IMR-90 (cell line): ENCODE results near the gene OTP. TPM values are rescaled to one million over a fixed set of nuclear protein-coding genes. Genes with fewer than 3 reads are reported as not detected.
A peak's percentile ranks its signal among the peaks of the same experiment; 100 is the strongest.

Experiments used
- ATAC-seq: fragments of 200-7000 bp; cut with Tn5 transposase; 2 replicates; pipeline ENCODE4 v1.9.1; 2020; ENCODE audit warnings: low read depth, mild to moderate bottlenecking, moderate library complexity
- BruUV-seq: library from RNA; stranded (reverse); fragments of 400-500 nt; replicated peaks from 2 replicates; lab custom pipeline; 2021; lab: Mats Ljungman, UMichigan
- CTCF ChIA-PET: fragments of 300-600 bp; formaldehyde crosslinking; extraction: SDS; loops from one replicate; lab custom pipeline; 2021; ENCODE audit warnings: antibody characterized with exemption; lab: Yijun Ruan, JAX
- POLR2A ChIA-PET: fragments of 300-600 bp; sonication (Branson Sonifier 250); formaldehyde crosslinking; loops from one replicate; lab custom pipeline; 2022; ENCODE audit warnings: antibody characterized with exemption; ENCODE audit not compliant: unreplicated experiment; lab: Charles Lee
- DNase-seq: peaks from one replicate; pipeline ENCODE4 v3.0.0; 2013
- H2AFZ ChIP-seq: replicated peaks from 2 replicates; pipeline ENCODE3; 2013; ENCODE audit warnings: low read length, mild to moderate bottlenecking; ENCODE audit not compliant: poor library complexity
- H2AK5ac ChIP-seq: 2 replicates; pipeline ENCODE4 v1.6.1; 2013; ENCODE audit warnings: low read depth, low read length, inconsistent platforms
- H2AK9ac ChIP-seq: replicated peaks from 2 replicates; pipeline ENCODE3; 2013; ENCODE audit warnings: mild to moderate bottlenecking, low read depth, low read length, moderate library complexity; ENCODE audit not compliant: poor library complexity
- H2BK120ac ChIP-seq: 2 replicates; pipeline ENCODE4 v1.6.1; 2013; ENCODE audit warnings: low read depth, low read length, inconsistent platforms
- H2BK15ac ChIP-seq: 3 replicates; pipeline ENCODE4 v1.6.1; 2013; ENCODE audit warnings: low read depth, low read length, inconsistent platforms
- H2BK20ac ChIP-seq: 2 replicates; pipeline ENCODE4 v1.6.1; 2013; ENCODE audit warnings: low read depth, mild to moderate bottlenecking, inconsistent platforms, low read length, moderate library complexity
- H2BK5ac ChIP-seq: 2 replicates; pipeline ENCODE4 v1.6.1; 2013; ENCODE audit warnings: mild to moderate bottlenecking, low read depth, low read length, inconsistent platforms; ENCODE audit not compliant: poor library complexity, severe bottlenecking
- H3K14ac ChIP-seq: replicated peaks from 2 replicates; pipeline ENCODE4 v1.6.1; 2013; ENCODE audit warnings: low read depth, low read length, inconsistent platforms
- H3K18ac ChIP-seq: 2 replicates; pipeline ENCODE4 v1.6.1; 2013; ENCODE audit warnings: low read depth, low read length, control low read depth
- H3K23ac ChIP-seq: 2 replicates; pipeline ENCODE4 v1.6.1; 2013; ENCODE audit warnings: low read depth, low read length, inconsistent platforms
- H3K27ac ChIP-seq: 2 replicates; pipeline ENCODE4 v1.5.1; 2013; ENCODE audit warnings: mild to moderate bottlenecking, control low read depth, low read length; ENCODE audit not compliant: insufficient read depth
- H3K27me3 ChIP-seq: 2 replicates; pipeline ENCODE4 v1.6.1; 2013; ENCODE audit warnings: low read length; ENCODE audit not compliant: control insufficient read depth, insufficient read depth
- H3K36me3 ChIP-seq: 2 replicates; pipeline ENCODE4 v1.6.1; 2013; ENCODE audit warnings: low read length, mixed read lengths; ENCODE audit not compliant: control insufficient read depth, insufficient read depth
- H3K4ac ChIP-seq: 2 replicates; pipeline ENCODE4 v1.6.1; 2013; ENCODE audit warnings: low read depth, low read length, inconsistent platforms
- H3K4me1 ChIP-seq: 2 replicates; pipeline ENCODE4 v1.6.1; 2013; ENCODE audit warnings: low read length, mixed read lengths; ENCODE audit not compliant: control insufficient read depth, insufficient read depth
- H3K4me2 ChIP-seq: 2 replicates; pipeline ENCODE4 v1.6.1; 2013; ENCODE audit warnings: low read depth, mild to moderate bottlenecking, control low read depth, low read length, moderate library complexity
- H3K4me3 ChIP-seq: 2 replicates; pipeline ENCODE4 v1.5.1; 2013; ENCODE audit warnings: low read depth, mild to moderate bottlenecking, control low read depth, low read length, moderate library complexity; ENCODE audit not compliant: insufficient read depth
- H3K56ac ChIP-seq: 2 replicates; pipeline ENCODE4 v1.6.1; 2013; ENCODE audit warnings: low read length, inconsistent platforms; ENCODE audit not compliant: insufficient read depth; ENCODE audit errors: extremely low read depth
- H3K79me1 ChIP-seq, 2 experiments: 2 replicates each; pipeline ENCODE4 v1.6.1; 2013; ENCODE audit warnings: low read length in 2 of 2, inconsistent platforms in 1 of 2, low read depth in 1 of 2
- H3K9ac ChIP-seq: 2 replicates; pipeline ENCODE4 v1.6.1; 2013; ENCODE audit warnings: low read depth, low read length, control low read depth
- H3K9me1 ChIP-seq: 2 replicates; pipeline ENCODE4 v1.6.1; 2013; ENCODE audit warnings: low read length, inconsistent platforms; ENCODE audit not compliant: insufficient read depth
- H3K9me3 ChIP-seq: 2 replicates; pipeline ENCODE4 v1.6.1; 2013; ENCODE audit warnings: low read length; ENCODE audit not compliant: control insufficient read depth, insufficient read depth
- H4K20me1 ChIP-seq: 2 replicates; pipeline ENCODE4 v1.6.1; 2013; ENCODE audit warnings: low read length, inconsistent platforms; ENCODE audit not compliant: insufficient read depth
- H4K5ac ChIP-seq: 2 replicates; pipeline ENCODE4 v1.6.1; 2013; ENCODE audit warnings: mild to moderate bottlenecking, low read depth, low read length, control low read depth
- H4K8ac ChIP-seq, 2 experiments: 2 replicates each; pipeline ENCODE4 v1.6.1; 2013; ENCODE audit warnings: low read depth in 2 of 2, low read length in 2 of 2, control low read depth in 1 of 2, inconsistent platforms in 1 of 2
- H4K91ac ChIP-seq: 2 replicates; pipeline ENCODE4 v1.6.1; 2013; ENCODE audit warnings: low read depth, low read length, inconsistent platforms; ENCODE audit not compliant: insufficient read depth
- CEBPB ChIP-seq: IDR thresholded peaks from 2 replicates; pipeline ENCODE4 v1.6.1; 2012; ENCODE audit warnings: low read depth, low read length, improper control_type of control experiment
- FOS ChIP-seq: fragments of 150-350 bp; IDR thresholded peaks from 2 replicates; pipeline ENCODE4 v1.6.1; 2016; ENCODE audit warnings: low read depth, low read length
- WGBS, 2 experiments: methylation state at CpG; one replicate each; pipeline versions ENCODE4 v1.1.5 to v1.1.7; 2013; ENCODE audit warnings: missing lambda C conversion rate in 2 of 2; ENCODE audit not compliant: insufficient read length in 1 of 2; ENCODE audit errors: extremely low coverage in 2 of 2; 5-methylcytosine and 5-hydroxymethylcytosine counted together
- dilution Hi-C: fragments of 300-500 bp; cut with HindIII; formaldehyde crosslinking; loops from one replicate; pipeline ENCODE4 v1.14.3; 2018; ENCODE audit warnings: low sequenced_read_pairs; ENCODE audit not compliant: unreplicated experiment
- in situ Hi-C: fragments of 300-500 bp; cut with MboI; formaldehyde crosslinking; loops from 3 replicates; pipeline ENCODE4 v1.14.3; 2019; ENCODE audit warnings: low sequenced_read_pairs, inconsistent platforms, mixed read lengths
- intact Hi-C: fragments of 100-400 bp; cut with micrococcal nuclease; formaldehyde crosslinking; loops from 2 replicates; pipeline ENCODE4 v1.10.0; 2022
- polyA plus RNA-seq, 3 experiments: library from polyadenylated mRNA; depleted of rRNA; stranded (reverse); fragments of >200 nt; gene quantifications; 2 replicates each; pipeline ENCODE4 v1.2.3, GENCODE V29; 2012; ENCODE audit warnings: low replicate concordance in 1 of 3
- total RNA-seq: library from RNA; depleted of rRNA; stranded (reverse); fragments of >200 nt; gene quantifications from 2 replicates; pipeline ENCODE4 v1.2.3, GENCODE V29; 2012

OTP gene
- total and polyA plus RNA-seq, 2 of the 4 experiments (the other 2 are of a cell fraction) = not detected

DNA sequence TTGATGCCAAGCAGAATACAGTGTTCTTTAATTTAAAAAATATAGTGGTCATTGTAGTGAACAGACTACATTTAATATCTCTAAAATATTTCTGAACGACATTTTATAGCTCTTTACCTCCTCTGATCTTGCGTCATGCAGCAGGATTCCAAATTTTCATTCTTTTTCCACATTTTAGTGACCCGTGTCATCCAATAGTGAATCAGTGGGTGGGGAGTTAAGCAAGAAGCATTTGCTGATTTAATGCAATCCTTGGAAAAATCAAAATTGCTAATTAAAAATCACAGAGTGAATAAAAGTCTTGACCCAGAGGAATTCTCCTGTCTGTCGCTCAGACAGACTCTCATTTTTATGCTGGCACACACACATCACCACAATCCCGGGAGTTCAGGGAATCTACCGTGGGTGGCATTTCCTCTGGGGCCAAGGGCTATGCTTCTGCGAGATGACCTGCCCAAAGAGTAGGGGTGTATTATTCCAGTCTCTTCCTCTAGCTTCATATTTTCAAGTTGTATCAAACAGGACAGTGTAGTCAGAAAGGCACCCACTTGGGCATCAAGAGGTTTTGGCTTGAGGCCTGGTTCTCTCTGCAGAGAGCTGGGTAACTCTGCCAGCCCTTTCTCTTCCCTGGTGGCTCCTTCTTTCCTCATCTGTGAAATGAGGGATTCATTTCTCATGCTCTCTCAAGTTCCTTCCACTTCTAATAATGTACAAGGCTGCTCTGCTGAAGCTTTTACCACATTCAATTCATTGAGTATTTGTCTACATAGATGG, 24.8 kb upstream of the OTP start:
- Histone ChIP-seq H3K27ac (no peak overlapping the region), H4K20me1 (no peaks in the 10 kb centered on the region), H3K4me2 (no peak overlapping the region), H3K56ac (no peak overlapping the region), H3K14ac (no peak overlapping the region), H3K79me1 (no peaks in the 10 kb centered on the region), H3K9ac (no peak overlapping the region), H3K9me1 (no peaks in the 10 kb centered on the region), H2BK5ac (no peak overlapping the region), H3K36me3 (no peaks in the 10 kb centered on the region), H4K91ac (no peak overlapping the region), H3K4ac (no peak overlapping the region), H2AFZ (no peak overlapping the region), H2BK20ac (no peak overlapping the region), H2AK5ac (no peak overlapping the region), H3K4me1 (no peaks in the 10 kb centered on the region), H2BK15ac (no peak overlapping the region), H3K18ac (no peak overlapping the region), H2BK120ac (no peak overlapping the region), H3K9me3 (no peaks in the 10 kb centered on the region), H3K27me3 (peaks cover 33% of the 10 kb centered on the region), H4K8ac (no peak overlapping the region), H4K5ac (no peak overlapping the region), H3K4me3 (no peak overlapping the region), H2AK9ac (no peak overlapping the region), H3K23ac (no peak overlapping the region)
- ChIA-PET POLR2A (no interaction called here), CTCF (interaction anchor here (0.8 to 1.4 kb wide), 2 partner anchors 23 to 579 kb away, joined by 3 to 4 read pairs; no protein-coding TSS in a partner anchor)
- intact Hi-C loops = no loop called here
- no peak for ATAC-seq
- DNase-seq = no peak
- no TSS peak for BruUV-seq
- no CpG with 5 or more reads among the region's 7 CpGs for WGBS, 2 experiments
- no peak for TF ChIP-seq FOS
- TF ChIP-seq CEBPB = peak; percentile 30; the same call in 1 of the 2 replicates
- in situ Hi-C loops = no loop called here
- dilution Hi-C loops = no loop called here
